ENCODE data around the gene URB2.

DNA sequence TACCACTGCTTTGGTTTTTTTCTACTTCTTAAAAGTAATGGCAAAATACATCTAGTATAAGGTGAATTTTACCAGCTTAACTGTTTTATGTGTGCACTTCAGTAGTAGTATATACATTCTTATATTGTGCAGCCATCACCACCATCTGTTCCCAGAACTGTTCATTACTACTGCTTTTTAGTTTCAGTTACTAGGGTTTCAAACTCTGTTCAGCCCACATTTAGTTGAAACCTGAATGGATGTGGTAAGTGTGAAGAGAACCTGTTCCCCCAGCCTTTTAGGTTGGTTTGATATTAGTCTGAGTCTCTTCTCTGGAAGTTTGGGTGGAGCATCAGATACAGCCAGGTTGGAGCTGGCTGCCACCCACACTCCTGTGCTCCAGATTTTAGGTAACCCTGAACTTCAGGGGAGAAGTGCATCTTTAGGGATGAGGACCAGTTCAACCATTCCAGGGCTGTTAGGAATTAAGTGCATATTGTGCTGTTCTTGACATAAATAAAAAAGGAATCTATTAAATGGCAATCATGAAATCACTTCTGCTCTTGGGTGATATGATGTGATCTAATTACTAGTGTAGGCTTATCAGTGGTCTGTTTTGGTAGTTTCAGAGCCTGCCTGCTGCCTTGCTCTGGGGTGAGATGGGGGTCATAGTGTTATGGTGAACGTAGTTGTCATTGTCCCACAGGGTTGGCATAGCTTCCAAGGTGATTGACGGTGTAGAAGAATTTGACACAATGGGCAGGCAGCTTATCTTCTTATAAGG is 32.1 kb downstream of the URB2 start:
- TF ChIP-seq, protein P1, sequence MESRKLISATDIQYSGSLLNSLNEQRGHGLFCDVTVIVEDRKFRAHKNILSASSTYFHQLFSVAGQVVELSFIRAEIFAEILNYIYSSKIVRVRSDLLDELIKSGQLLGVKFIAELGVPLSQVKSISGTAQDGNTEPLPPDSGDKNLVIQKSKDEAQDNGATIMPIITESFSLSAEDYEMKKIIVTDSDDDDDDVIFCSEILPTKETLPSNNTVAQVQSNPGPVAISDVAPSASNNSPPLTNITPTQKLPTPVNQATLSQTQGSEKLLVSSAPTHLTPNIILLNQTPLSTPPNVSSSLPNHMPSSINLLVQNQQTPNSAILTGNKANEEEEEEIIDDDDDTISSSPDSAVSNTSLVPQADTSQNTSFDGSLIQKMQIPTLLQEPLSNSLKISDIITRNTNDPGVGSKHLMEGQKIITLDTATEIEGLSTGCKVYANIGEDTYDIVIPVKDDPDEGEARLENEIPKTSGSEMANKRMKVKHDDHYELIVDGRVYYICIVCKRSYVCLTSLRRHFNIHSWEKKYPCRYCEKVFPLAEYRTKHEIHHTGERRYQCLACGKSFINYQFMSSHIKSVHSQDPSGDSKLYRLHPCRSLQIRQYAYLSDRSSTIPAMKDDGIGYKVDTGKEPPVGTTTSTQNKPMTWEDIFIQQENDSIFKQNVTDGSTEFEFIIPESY (IDR thresholded peaks at IDR 0.05), result no peak
- no peak for TF ChIP-seq ESRRA (IDR thresholded peaks at IDR 0.05; ENCODE audit: low read length)
- TF ChIP-seq, protein P2, sequence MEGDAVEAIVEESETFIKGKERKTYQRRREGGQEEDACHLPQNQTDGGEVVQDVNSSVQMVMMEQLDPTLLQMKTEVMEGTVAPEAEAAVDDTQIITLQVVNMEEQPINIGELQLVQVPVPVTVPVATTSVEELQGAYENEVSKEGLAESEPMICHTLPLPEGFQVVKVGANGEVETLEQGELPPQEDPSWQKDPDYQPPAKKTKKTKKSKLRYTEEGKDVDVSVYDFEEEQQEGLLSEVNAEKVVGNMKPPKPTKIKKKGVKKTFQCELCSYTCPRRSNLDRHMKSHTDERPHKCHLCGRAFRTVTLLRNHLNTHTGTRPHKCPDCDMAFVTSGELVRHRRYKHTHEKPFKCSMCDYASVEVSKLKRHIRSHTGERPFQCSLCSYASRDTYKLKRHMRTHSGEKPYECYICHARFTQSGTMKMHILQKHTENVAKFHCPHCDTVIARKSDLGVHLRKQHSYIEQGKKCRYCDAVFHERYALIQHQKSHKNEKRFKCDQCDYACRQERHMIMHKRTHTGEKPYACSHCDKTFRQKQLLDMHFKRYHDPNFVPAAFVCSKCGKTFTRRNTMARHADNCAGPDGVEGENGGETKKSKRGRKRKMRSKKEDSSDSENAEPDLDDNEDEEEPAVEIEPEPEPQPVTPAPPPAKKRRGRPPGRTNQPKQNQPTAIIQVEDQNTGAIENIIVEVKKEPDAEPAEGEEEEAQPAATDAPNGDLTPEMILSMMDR (IDR thresholded peaks at IDR 0.05 in 2 of 3, conservative IDR thresholded peaks at IDR 0.05 in 1 of 3; ENCODE audit: control insufficient read depth in 2 of 3, extremely low read depth in 1 of 3, insufficient read depth in 1 of 3, low read depth in 3 of 3, low read length in 3 of 3), result no peak

Data from GM12878 (cell line).